ENCODE measurements around the gene FEM1C. TPM values are rescaled to one million over a fixed set of nuclear protein-coding genes. Genes with fewer than 3 reads are reported as not detected.
"Not testable (repeated sequence)": the region's sequence is repeated elsewhere in the genome, so short reads cannot be mapped to it uniquely, and the experiment has no call there.

The FEM1C gene
- polyA plus RNA-seq, 1 donor from 2014 or later: 16.4 TPM

DNA sequence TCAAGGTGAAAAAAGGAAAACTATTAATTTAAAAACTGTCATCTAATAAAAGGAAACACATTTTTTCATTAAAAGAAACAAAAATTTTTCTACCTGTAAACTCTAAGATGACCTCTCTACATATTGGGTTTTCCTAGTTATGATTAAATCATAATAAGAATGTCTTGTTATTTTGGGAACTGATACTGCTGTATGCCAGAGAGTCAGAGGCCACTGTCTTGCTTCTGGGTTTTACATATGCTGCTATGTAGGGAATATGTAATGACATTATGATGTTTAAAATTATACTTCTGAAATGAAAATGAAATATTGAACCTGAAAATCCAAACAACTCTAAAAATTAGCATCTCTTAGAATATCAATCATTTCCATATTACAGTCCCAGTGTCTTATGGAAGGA lies 63.7 kb downstream of the FEM1C start:
- Histone ChIP-seq H3K79me2 (replicated peaks; ENCODE audit: insufficient read depth, low read length) (no peaks in the 10 kb centered on the region), H3K4me2 (ENCODE audit: low read length) (no peak overlapping the region), H2AFZ (ENCODE audit: low read depth, low read length) (no peak overlapping the region), H3K27ac (ENCODE audit: low read length) (no peak overlapping the region), H3K36me3 (ENCODE audit: insufficient read depth, low read length) (no peaks in the 10 kb centered on the region), H3F3A (ENCODE audit: insufficient read depth, low read length, poor library complexity, severe bottlenecking) (no peaks in the 10 kb centered on the region), H3K9ac (ENCODE audit: low read length) (no peak overlapping the region), H4K20me1 (ENCODE audit: insufficient read depth) (no peaks in the 10 kb centered on the region), H3K27me3 (ENCODE audit: insufficient read depth, low read depth, low read length) (no peaks in the 10 kb centered on the region), H3K4me3 (ENCODE audit: low read length) (no peak overlapping the region), H3K9me3 (ENCODE audit: low read length) (no peaks in the 10 kb centered on the region), H3K9me2 (ENCODE audit: insufficient read depth, low read length) (no peaks in the 10 kb centered on the region)
- TF ChIP-seq EP300 (conservative IDR thresholded peaks at IDR 0.05; ENCODE audit: poor library complexity, severe bottlenecking) (no peak), EZH2 (IDR thresholded peaks at IDR 0.05; ENCODE audit: borderline replicate concordance, insufficient read depth, low read length, poor library complexity, severe bottlenecking) (no peak), MXI1 (conservative IDR thresholded peaks at IDR 0.05; ENCODE audit: poor library complexity, severe bottlenecking) (no peak), POLR2AphosphoS5 (IDR thresholded peaks at IDR 0.05) (no peak)

GRCh38 chr5:115480271-115480670 lies 64.3 kb downstream of the FEM1C start:
- Histone ChIP-seq H3K36me3 (ENCODE audit: insufficient read depth, low read length) (no peaks in the 10 kb centered on the region), H3K9me2 (ENCODE audit: insufficient read depth, low read length) (no peaks in the 10 kb centered on the region), H3K4me2 (ENCODE audit: low read length) (no peak overlapping the region), H3K9ac (ENCODE audit: low read length) (no peak overlapping the region), H3K27me3 (ENCODE audit: insufficient read depth, low read depth, low read length) (no peaks in the 10 kb centered on the region), H3K4me3 (ENCODE audit: low read length) (no peak overlapping the region), H3K9me3 (ENCODE audit: low read length) (no peaks in the 10 kb centered on the region), H4K20me1 (ENCODE audit: insufficient read depth) (no peaks in the 10 kb centered on the region), H3K79me2 (replicated peaks; ENCODE audit: insufficient read depth, low read length) (no peaks in the 10 kb centered on the region), H3F3A (ENCODE audit: insufficient read depth, low read length, poor library complexity, severe bottlenecking) (no peaks in the 10 kb centered on the region), H3K27ac (ENCODE audit: low read length) (no peak overlapping the region), H2AFZ (ENCODE audit: low read depth, low read length) (no peak overlapping the region)
- TF ChIP-seq SMC3 (conservative IDR thresholded peaks at IDR 0.05; ENCODE audit: poor library complexity) (no peak), MXI1 (conservative IDR thresholded peaks at IDR 0.05; ENCODE audit: poor library complexity, severe bottlenecking) (no peak), RAD21 (conservative IDR thresholded peaks at IDR 0.05) (no peak), TAF1 (IDR thresholded peaks at IDR 0.05; ENCODE audit: low read depth) (no peak), EP300 (conservative IDR thresholded peaks at IDR 0.05; ENCODE audit: poor library complexity, severe bottlenecking) (no peak), EZH2 (IDR thresholded peaks at IDR 0.05; ENCODE audit: borderline replicate concordance, insufficient read depth, low read length, poor library complexity, severe bottlenecking) (no peak), POLR2AphosphoS5 (IDR thresholded peaks at IDR 0.05) (no peak)
- TF ChIP-seq, protein P1, sequence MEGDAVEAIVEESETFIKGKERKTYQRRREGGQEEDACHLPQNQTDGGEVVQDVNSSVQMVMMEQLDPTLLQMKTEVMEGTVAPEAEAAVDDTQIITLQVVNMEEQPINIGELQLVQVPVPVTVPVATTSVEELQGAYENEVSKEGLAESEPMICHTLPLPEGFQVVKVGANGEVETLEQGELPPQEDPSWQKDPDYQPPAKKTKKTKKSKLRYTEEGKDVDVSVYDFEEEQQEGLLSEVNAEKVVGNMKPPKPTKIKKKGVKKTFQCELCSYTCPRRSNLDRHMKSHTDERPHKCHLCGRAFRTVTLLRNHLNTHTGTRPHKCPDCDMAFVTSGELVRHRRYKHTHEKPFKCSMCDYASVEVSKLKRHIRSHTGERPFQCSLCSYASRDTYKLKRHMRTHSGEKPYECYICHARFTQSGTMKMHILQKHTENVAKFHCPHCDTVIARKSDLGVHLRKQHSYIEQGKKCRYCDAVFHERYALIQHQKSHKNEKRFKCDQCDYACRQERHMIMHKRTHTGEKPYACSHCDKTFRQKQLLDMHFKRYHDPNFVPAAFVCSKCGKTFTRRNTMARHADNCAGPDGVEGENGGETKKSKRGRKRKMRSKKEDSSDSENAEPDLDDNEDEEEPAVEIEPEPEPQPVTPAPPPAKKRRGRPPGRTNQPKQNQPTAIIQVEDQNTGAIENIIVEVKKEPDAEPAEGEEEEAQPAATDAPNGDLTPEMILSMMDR (IDR thresholded peaks at IDR 0.05; ENCODE audit: poor library complexity, severe bottlenecking): no peak
- TF ChIP-seq, protein P2, sequence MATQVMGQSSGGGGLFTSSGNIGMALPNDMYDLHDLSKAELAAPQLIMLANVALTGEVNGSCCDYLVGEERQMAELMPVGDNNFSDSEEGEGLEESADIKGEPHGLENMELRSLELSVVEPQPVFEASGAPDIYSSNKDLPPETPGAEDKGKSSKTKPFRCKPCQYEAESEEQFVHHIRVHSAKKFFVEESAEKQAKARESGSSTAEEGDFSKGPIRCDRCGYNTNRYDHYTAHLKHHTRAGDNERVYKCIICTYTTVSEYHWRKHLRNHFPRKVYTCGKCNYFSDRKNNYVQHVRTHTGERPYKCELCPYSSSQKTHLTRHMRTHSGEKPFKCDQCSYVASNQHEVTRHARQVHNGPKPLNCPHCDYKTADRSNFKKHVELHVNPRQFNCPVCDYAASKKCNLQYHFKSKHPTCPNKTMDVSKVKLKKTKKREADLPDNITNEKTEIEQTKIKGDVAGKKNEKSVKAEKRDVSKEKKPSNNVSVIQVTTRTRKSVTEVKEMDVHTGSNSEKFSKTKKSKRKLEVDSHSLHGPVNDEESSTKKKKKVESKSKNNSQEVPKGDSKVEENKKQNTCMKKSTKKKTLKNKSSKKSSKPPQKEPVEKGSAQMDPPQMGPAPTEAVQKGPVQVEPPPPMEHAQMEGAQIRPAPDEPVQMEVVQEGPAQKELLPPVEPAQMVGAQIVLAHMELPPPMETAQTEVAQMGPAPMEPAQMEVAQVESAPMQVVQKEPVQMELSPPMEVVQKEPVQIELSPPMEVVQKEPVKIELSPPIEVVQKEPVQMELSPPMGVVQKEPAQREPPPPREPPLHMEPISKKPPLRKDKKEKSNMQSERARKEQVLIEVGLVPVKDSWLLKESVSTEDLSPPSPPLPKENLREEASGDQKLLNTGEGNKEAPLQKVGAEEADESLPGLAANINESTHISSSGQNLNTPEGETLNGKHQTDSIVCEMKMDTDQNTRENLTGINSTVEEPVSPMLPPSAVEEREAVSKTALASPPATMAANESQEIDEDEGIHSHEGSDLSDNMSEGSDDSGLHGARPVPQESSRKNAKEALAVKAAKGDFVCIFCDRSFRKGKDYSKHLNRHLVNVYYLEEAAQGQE (IDR thresholded peaks at IDR 0.05; ENCODE audit: borderline replicate concordance): no peak

GRCh38 chr5:115479166-115479873 lies 65.3 kb downstream of the FEM1C start:
- not testable (repeated sequence) for H3K36me3 ChIP-seq (ENCODE audit: insufficient read depth, low read length); H3K9me3 ChIP-seq (ENCODE audit: low read length); H3K27ac ChIP-seq (ENCODE audit: low read length); H4K20me1 ChIP-seq (ENCODE audit: insufficient read depth); H3K27me3 ChIP-seq (ENCODE audit: insufficient read depth, low read depth, low read length); H3F3A ChIP-seq (ENCODE audit: insufficient read depth, low read length, poor library complexity, severe bottlenecking); H3K4me2 ChIP-seq (ENCODE audit: low read length); H3K9me2 ChIP-seq (ENCODE audit: insufficient read depth, low read length); H3K79me2 ChIP-seq (replicated peaks; ENCODE audit: insufficient read depth, low read length); H3K9ac ChIP-seq (ENCODE audit: low read length); H3K4me3 ChIP-seq (ENCODE audit: low read length); H2AFZ ChIP-seq (ENCODE audit: low read depth, low read length)

Data from neural cell (in vitro differentiated cells).